Measurements from ENCODE around the gene GRID1. TPM values are rescaled to one million over a fixed set of nuclear protein-coding genes. Genes with fewer than 3 reads are reported as not detected.

Gene GRID1
- total RNA-seq, 1 experiment from 2014 or later: 5.6 TPM

- no peak for DNase-seq (ENCODE audit: low read depth, low spot score)
Observed at GRCh38 chr10:86252079-86252478, 114.5 kb downstream of the GRID1 start.

More at GRCh38 chr10:86252079-86252478, 114.5 kb downstream of the GRID1 start:
- intact Hi-C loops (cut with micrococcal nuclease): loop anchor here (5.0 kb wide), 1 partner anchor 80 kb away; no protein-coding TSS in a partner anchor
- no peaks in the 10 kb centered on the region for H3K9me2 ChIP-seq (ENCODE audit: insufficient read depth)
- no peaks in the 10 kb centered on the region for H3K9me3 ChIP-seq (ENCODE audit: control insufficient read depth in 1 of 2, insufficient read depth in 1 of 2, low read depth in 1 of 2, low read length in 2 of 2)
- no peak overlapping the region for H2AFZ ChIP-seq (ENCODE audit: low read depth, low read length, poor library complexity, severe bottlenecking)
- H3K27me3 ChIP-seq (ENCODE audit: insufficient read depth, low read length): no peaks in the 10 kb centered on the region
- no peak for TF ChIP-seq REST (IDR thresholded peaks at IDR 0.05; ENCODE audit: low read depth)
- TF ChIP-seq EGR1 (IDR thresholded peaks at IDR 0.05; ENCODE audit: low read depth): no peak
- TF ChIP-seq EZH2phosphoT487 (IDR thresholded peaks at IDR 0.05; ENCODE audit: borderline replicate concordance): no peak
- TF ChIP-seq, protein P1, sequence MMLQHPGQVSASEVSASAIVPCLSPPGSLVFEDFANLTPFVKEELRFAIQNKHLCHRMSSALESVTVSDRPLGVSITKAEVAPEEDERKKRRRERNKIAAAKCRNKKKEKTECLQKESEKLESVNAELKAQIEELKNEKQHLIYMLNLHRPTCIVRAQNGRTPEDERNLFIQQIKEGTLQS (IDR thresholded peaks at IDR 0.05): no peak
- TF ChIP-seq ZNF274 (IDR thresholded peaks at IDR 0.05; ENCODE audit: low read depth, low read length): no peak
- TF ChIP-seq EZH2 (IDR thresholded peaks at IDR 0.05): no peak
- TF ChIP-seq JUND (IDR thresholded peaks at IDR 0.05): no peak
- no peak for TF ChIP-seq ZFX (IDR thresholded peaks at IDR 0.05)
- no peak for TF ChIP-seq SIN3A (IDR thresholded peaks at IDR 0.05; ENCODE audit: low read depth)
- no peak for TF ChIP-seq POLR2AphosphoS5 (IDR thresholded peaks at IDR 0.05; ENCODE audit: low read depth, low read length)
- no peak for TF ChIP-seq ELF1 (IDR thresholded peaks at IDR 0.05; ENCODE audit: borderline replicate concordance, low read depth)
- no peak for TF ChIP-seq SRF (IDR thresholded peaks at IDR 0.05; ENCODE audit: low read depth)
- TF ChIP-seq YY1 (IDR thresholded peaks at IDR 0.05; ENCODE audit: extremely low read depth, insufficient replicate concordance, low read depth, low read length): no peak
- TF ChIP-seq RAD21 (IDR thresholded peaks at IDR 0.05; ENCODE audit: low read depth): no peak
- TF ChIP-seq CEBPB (IDR thresholded peaks at IDR 0.05; ENCODE audit: low read depth): no peak
- no peak for TF ChIP-seq POLR2A (IDR thresholded peaks at IDR 0.05; ENCODE audit: borderline replicate concordance, extremely low read depth, insufficient read depth, insufficient read length)
- TF ChIP-seq TCF7L2 (IDR thresholded peaks at IDR 0.05; ENCODE audit: borderline replicate concordance, extremely low read depth, insufficient read depth, insufficient read length): no peak
- TF ChIP-seq, protein P2, sequence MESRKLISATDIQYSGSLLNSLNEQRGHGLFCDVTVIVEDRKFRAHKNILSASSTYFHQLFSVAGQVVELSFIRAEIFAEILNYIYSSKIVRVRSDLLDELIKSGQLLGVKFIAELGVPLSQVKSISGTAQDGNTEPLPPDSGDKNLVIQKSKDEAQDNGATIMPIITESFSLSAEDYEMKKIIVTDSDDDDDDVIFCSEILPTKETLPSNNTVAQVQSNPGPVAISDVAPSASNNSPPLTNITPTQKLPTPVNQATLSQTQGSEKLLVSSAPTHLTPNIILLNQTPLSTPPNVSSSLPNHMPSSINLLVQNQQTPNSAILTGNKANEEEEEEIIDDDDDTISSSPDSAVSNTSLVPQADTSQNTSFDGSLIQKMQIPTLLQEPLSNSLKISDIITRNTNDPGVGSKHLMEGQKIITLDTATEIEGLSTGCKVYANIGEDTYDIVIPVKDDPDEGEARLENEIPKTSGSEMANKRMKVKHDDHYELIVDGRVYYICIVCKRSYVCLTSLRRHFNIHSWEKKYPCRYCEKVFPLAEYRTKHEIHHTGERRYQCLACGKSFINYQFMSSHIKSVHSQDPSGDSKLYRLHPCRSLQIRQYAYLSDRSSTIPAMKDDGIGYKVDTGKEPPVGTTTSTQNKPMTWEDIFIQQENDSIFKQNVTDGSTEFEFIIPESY (IDR thresholded peaks at IDR 0.05; ENCODE audit: extremely low read depth, insufficient replicate concordance, low read length): no peak
- no peak for ATAC-seq
- ChIA-PET POLR2A (no interaction called here), RAD21 (ENCODE audit: low non-redundant PET in 1 of 2, low total read pairs in 2 of 2, uncharacterized antibody in 2 of 2, unreplicated experiment in 2 of 2) (no interaction called here), CTCF (no interaction called here)
- no peaks in the 10 kb centered on the region for H3K36me3 ChIP-seq (ENCODE audit: control insufficient read depth in 1 of 2, insufficient read depth in 2 of 2, low read length in 2 of 2)
- H3K79me2 ChIP-seq (ENCODE audit: insufficient read depth, low read length): no peaks in the 10 kb centered on the region
- no peak overlapping the region for H3K4me2 ChIP-seq (ENCODE audit: low read length)
- H4K20me1 ChIP-seq (ENCODE audit: insufficient read depth): no peaks in the 10 kb centered on the region
- H3K27ac ChIP-seq (ENCODE audit: low read depth, low read length): no peak overlapping the region
- BruUV-seq (replicated peaks): no TSS peak
- H3K4me1 ChIP-seq (ENCODE audit: control insufficient read depth in 1 of 2, insufficient read depth in 2 of 2, low read length in 2 of 2): peaks cover 20 to 25% of the 10 kb centered on the region in 2 experiments
- H3K9ac ChIP-seq (ENCODE audit: low read length): no peak overlapping the region
- H3K4me3 ChIP-seq (replicated peaks in 1 of 2; ENCODE audit: low read depth in 1 of 2, low read length in 2 of 2): no peak overlapping the region

All from HCT116 (cell line).